ENCODE data around the gene TBCD.

Gene TBCD

GRCh38 chr17:82915757-82916027 lies 163.8 kb downstream of the TBCD start:
- no peak for TF ChIP-seq CTCF (IDR thresholded peaks at IDR 0.05; ENCODE audit: control extremely low read depth, extremely low read depth, low read depth, missing control alignments)
- DNase-seq (ENCODE audit: extremely low spot score) = no peak
- POLR2A ChIA-PET = no interaction called here
- CTCF ChIA-PET = interaction anchor here (1.4 to 2.5 kb wide), 3 partner anchors 126 to 284 kb away, joined by 3 to 27 read pairs (median 6); no protein-coding TSS in a partner anchor

DNA sequence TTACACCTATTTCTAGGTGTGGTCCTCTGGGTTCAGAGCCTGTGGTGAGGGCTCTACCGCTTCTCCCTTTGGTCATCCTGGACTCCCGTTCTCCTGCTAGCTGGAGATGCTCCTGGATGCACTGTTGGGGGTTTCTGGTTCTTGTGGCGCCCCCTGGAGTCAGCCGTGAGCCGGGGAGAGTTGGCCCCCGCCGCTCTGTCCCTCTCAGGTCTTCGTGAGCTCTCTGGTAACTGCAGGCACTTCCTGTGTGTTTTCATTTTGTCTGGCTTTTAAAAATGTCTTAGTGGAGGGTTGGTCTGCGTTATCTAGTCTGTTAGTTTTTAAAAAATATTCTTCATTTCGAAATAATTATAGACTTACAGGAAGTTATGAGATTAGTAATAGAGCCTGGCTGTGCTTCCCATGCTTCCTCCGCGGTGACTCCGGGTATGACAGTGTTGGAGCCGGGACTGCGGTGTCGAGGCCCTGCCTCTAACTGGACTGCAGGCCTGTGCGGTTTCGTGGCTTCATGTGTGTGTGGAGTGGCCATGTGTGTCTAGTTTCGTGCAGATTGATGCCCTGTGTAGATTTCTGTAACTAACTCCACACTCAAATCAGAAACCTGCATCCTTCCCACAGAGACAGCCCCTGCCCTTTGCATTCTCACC lies 166.0 kb downstream of the TBCD start:
- TF ChIP-seq CTCF (IDR thresholded peaks at IDR 0.05; ENCODE audit: control extremely low read depth, extremely low read depth, low read depth, missing control alignments) = peak; percentile 18
- ChIA-PET POLR2A (no interaction called here), CTCF (interaction anchor here (1.6 kb wide), 1 partner anchor 46 kb away, joined by 5 read pairs; no protein-coding TSS in a partner anchor)
- no peak for DNase-seq (ENCODE audit: extremely low spot score)

DNA sequence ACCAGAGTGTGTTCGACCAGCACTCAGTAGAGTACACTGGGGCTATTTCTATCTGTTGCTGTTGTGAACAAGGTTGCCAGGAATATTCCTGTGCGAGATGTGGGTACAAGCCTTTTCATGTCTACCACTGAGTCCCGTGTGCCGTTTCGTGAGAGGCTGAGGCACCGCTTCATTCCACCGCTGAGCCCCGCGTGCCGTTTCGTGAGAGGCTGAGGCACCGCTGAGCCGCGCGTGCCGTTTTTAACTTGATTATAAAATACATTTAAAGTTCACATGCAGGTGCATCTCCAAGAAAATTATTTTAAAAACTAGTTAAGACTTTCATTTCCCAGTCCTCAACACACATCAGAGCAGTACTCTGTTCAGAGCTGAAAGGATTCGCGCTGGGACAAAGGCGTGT lies 166.6 kb downstream of the TBCD start:
- ChIA-PET CTCF (interaction anchor here (1.6 kb wide), 1 partner anchor 47 kb away, joined by 5 read pairs; no protein-coding TSS in a partner anchor), POLR2A (no interaction called here)
- DNase-seq (ENCODE audit: extremely low spot score) = no peak
- no peak for TF ChIP-seq CTCF (IDR thresholded peaks at IDR 0.05; ENCODE audit: control extremely low read depth, extremely low read depth, low read depth, missing control alignments)

GRCh38 chr17:82920150-82920549 lies 168.3 kb downstream of the TBCD start:
- POLR2A ChIA-PET = no interaction called here
- no peak for TF ChIP-seq CTCF (IDR thresholded peaks at IDR 0.05; ENCODE audit: control extremely low read depth, extremely low read depth, low read depth, missing control alignments)
- CTCF ChIA-PET = interaction anchor here (1.0 to 1.5 kb wide), 2 partner anchors 15 to 140 kb away, joined by 3 read pairs; no protein-coding TSS in a partner anchor
- no peak for DNase-seq (ENCODE audit: extremely low spot score)

DNA sequence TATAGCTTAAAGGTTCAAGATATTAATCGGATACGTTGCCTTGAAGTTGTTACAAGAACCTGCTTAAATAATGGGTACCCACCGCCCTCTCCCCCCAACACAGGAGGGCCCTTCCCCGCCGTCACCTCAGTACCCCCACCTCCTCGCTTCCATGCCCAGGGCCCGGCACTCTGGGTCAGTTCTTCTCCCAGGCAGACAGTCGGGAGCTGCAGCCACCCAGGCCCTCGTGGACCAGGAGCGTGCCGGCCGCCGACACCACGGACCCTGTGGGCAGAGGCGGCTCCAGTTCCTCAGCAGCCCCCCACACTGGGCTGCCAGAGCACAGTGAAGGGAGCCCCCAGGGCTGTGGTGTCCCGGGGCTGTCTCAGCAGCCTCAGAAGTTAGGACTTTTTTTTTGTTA lies 168.8 kb downstream of the TBCD start:
- no peak for DNase-seq (ENCODE audit: extremely low spot score)
- ChIA-PET POLR2A (no interaction called here), CTCF (interaction anchor here (1.0 to 1.5 kb wide), 2 partner anchors 14 to 141 kb away, joined by 3 read pairs; no protein-coding TSS in a partner anchor)
- TF ChIP-seq CTCF (IDR thresholded peaks at IDR 0.05; ENCODE audit: control extremely low read depth, extremely low read depth, low read depth, missing control alignments) = no peak

GRCh38 chr17:82921426-82921825 lies 169.6 kb downstream of the TBCD start:
- CTCF ChIA-PET = no interaction called here
- TF ChIP-seq CTCF (IDR thresholded peaks at IDR 0.05; ENCODE audit: control extremely low read depth, extremely low read depth, low read depth, missing control alignments) = no peak
- DNase-seq (ENCODE audit: extremely low spot score) = no peak
- POLR2A ChIA-PET = no interaction called here
